Ishikawa (cell line): ENCODE data around the gene TRPM2.

Source experiments
- CEBPB ChIP-seq: IDR thresholded peaks from 2 replicates; pipeline ENCODE4 v1.6.1; 2012
- CREB1 ChIP-seq: IDR thresholded peaks from 2 replicates; pipeline ENCODE4 v1.6.1; 2012; ENCODE audit warnings: low read depth
- EGR1 ChIP-seq: IDR thresholded peaks from 2 replicates; pipeline ENCODE4 v1.6.1; 2012
- EP300 ChIP-seq: IDR thresholded peaks from 2 replicates; pipeline ENCODE4 v1.6.1; 2012; ENCODE audit warnings: borderline replicate concordance
- FOXM1 ChIP-seq: IDR thresholded peaks from 2 replicates; pipeline ENCODE4 v1.6.1; 2012; ENCODE audit warnings: low read depth, borderline replicate concordance
- MAX ChIP-seq: IDR thresholded peaks from 2 replicates; pipeline ENCODE4 v1.6.1; 2012
- NFIC ChIP-seq: IDR thresholded peaks from 2 replicates; pipeline ENCODE4 v1.6.1; 2012
- RAD21 ChIP-seq: IDR thresholded peaks from 2 replicates; pipeline ENCODE4 v1.6.1; 2012; ENCODE audit warnings: low read depth
- REST ChIP-seq: IDR thresholded peaks from 2 replicates; pipeline ENCODE4 v1.6.1; 2012; ENCODE audit warnings: low read depth, mild to moderate bottlenecking
- TAF1 ChIP-seq: IDR thresholded peaks from 2 replicates; pipeline ENCODE4 v1.6.1; 2012; ENCODE audit warnings: low read depth, mild to moderate bottlenecking
- TCF12 ChIP-seq: IDR thresholded peaks from 2 replicates; pipeline ENCODE4 v1.6.1; 2012; ENCODE audit warnings: low read depth
- TEAD4 ChIP-seq: IDR thresholded peaks from 2 replicates; pipeline ENCODE4 v1.6.1; 2012
- USF1 ChIP-seq: IDR thresholded peaks from 2 replicates; pipeline ENCODE4 v1.6.1; 2012
- YY1 ChIP-seq: IDR thresholded peaks from 2 replicates; pipeline ENCODE4 v1.6.1; 2012; ENCODE audit warnings: low read depth
- ZBTB7A ChIP-seq: IDR thresholded peaks from 2 replicates; pipeline ENCODE4 v1.6.1; 2012; ENCODE audit warnings: low read depth

TRPM2 gene

GRCh38 chr21:44327603-44327974 lies 25.8 kb upstream of the TRPM2 start:
- TF ChIP-seq REST, result no peak
- TF ChIP-seq TAF1, result no peak
- TF ChIP-seq NFIC, result no peak
- TF ChIP-seq CEBPB, result no peak
- TF ChIP-seq RAD21, result no peak
- TF ChIP-seq YY1, result no peak
- no peak for TF ChIP-seq EP300
- TF ChIP-seq ZBTB7A, result no peak
- TF ChIP-seq EGR1, result no peak

GRCh38 chr21:44328242-44328895 lies 25.1 kb upstream of the TRPM2 start:
- no peak for TF ChIP-seq EP300
- TF ChIP-seq REST, result no peak
- no peak for TF ChIP-seq FOXM1
- TF ChIP-seq TAF1, result no peak
- TF ChIP-seq CREB1, result no peak
- no peak for TF ChIP-seq USF1
- TF ChIP-seq TEAD4, result no peak
- TF ChIP-seq NFIC, result no peak
- no peak for TF ChIP-seq CEBPB
- no peak for TF ChIP-seq MAX
- no peak for TF ChIP-seq EGR1
- no peak for TF ChIP-seq RAD21
- TF ChIP-seq YY1, result no peak

- TF ChIP-seq RAD21 (no peak), CREB1 (no peak), MAX (no peak), USF1 (no peak), CEBPB (no peak), ZBTB7A (no peak), YY1 (no peak), NFIC (no peak)
These were observed 24.1 kb upstream of the TRPM2 start for GRCh38 chr21:44329086-44329889.

GRCh38 chr21:44329971-44330681 lies 23.3 kb upstream of the TRPM2 start:
- no peak for TF ChIP-seq FOXM1
- TF ChIP-seq YY1, result no peak

GRCh38 chr21:44330698-44331097 lies 22.7 kb upstream of the TRPM2 start:
- TF ChIP-seq YY1, result no peak
- TF ChIP-seq EP300, result no peak
- no peak for TF ChIP-seq CREB1
- no peak for TF ChIP-seq NFIC
- no peak for TF ChIP-seq TAF1
- no peak for TF ChIP-seq ZBTB7A
- no peak for TF ChIP-seq REST
- TF ChIP-seq MAX, result no peak
- TF ChIP-seq RAD21, result no peak
- no peak for TF ChIP-seq EGR1
- TF ChIP-seq TEAD4, result no peak
- no peak for TF ChIP-seq CEBPB
- no peak for TF ChIP-seq FOXM1
- TF ChIP-seq USF1, result no peak
- TF ChIP-seq TCF12, result no peak
